HFFc6 (cell line): ENCODE results near the gene M1AP. TPM values are rescaled to one million over a fixed set of nuclear protein-coding genes. Genes with fewer than 3 reads are reported as not detected.

Experiments
- total RNA-seq, 6 experiments: library from RNA; stranded (reverse); fragmentation: NEBNext Ultra II Directional; extraction: Animal tissue kit (Norgen Biotek cat#: 25700); gene quantifications; 2 replicates in 1 of 6; 3 replicates in 5 of 6; pipeline ENCODE4 v1.2.3, GENCODE V29; 2021

Gene M1AP
- total RNA-seq, 6 experiments from 2014 or later = 0.14 to 0.38 (median 0.17) TPM; not detected in 1

Other genes with a start within 250 kb of the M1AP start
- 1 to 10 TPM in 5 of 6 experiments, under 1 TPM in 1; 0.53 to 2.3 (median 1.4) TPM for gene C2orf81, start 226.7 kb downstream of the M1AP start, total RNA-seq
- gene WDR54, start 226.6 kb downstream of the M1AP start, total RNA-seq = 10 to 100 TPM; 30.7 to 37.7 (median 33.4) TPM
- 10 to 100 TPM; 12.7 to 14.8 (median 13.6) TPM for gene RTKN, start 206.4 kb downstream of the M1AP start, total RNA-seq
- 10 to 100 TPM; 18.4 to 26.9 (median 21.4) TPM for gene INO80B, start 193.2 kb downstream of the M1AP start, total RNA-seq
- gene WBP1, start 189.9 kb downstream of the M1AP start, total RNA-seq = 10 to 100 TPM; 51.0 to 73.1 (median 56.7) TPM
- gene MOGS, start 182.9 kb downstream of the M1AP start, total RNA-seq = 10 to 100 TPM; 51.4 to 68.9 (median 62.5) TPM
- 100 to 1,000 TPM in 2 of 6 experiments, 10 to 100 TPM in 4; 74.5 to 120 (median 97.7) TPM for gene MRPL53, start 175.7 kb downstream of the M1AP start, total RNA-seq
- 10 to 100 TPM in 4 of 6 experiments, 1 to 10 TPM in 2; 8.5 to 11.1 (median 10.2) TPM for gene CCDC142, start 165.3 kb downstream of the M1AP start, total RNA-seq
- gene TTC31, start 165.2 kb downstream of the M1AP start, total RNA-seq = 10 to 100 TPM; 14.3 to 17.4 (median 16.7) TPM
- gene LBX2, start 148.7 kb downstream of the M1AP start, total RNA-seq = 1 to 10 TPM in 3 of 6 experiments, under 1 TPM in 3; 0.21 to 1.8 (median 1.2) TPM
- 10 to 100 TPM; 26.0 to 33.8 (median 29.3) TPM for gene PCGF1, start 140.6 kb downstream of the M1AP start, total RNA-seq
- gene TLX2, start 133.9 kb downstream of the M1AP start, total RNA-seq = under 1 TPM; 0.17 to 0.31 (median 0.21) TPM
- gene DQX1, start 122.1 kb downstream of the M1AP start, total RNA-seq = under 1 TPM in 2 of 6 experiments, not detected in 4; 0.14 to 0.40 TPM
- 100 to 1,000 TPM in 2 of 6 experiments, 10 to 100 TPM in 4; 81.0 to 119 (median 94.6) TPM for gene AUP1, start 118.6 kb downstream of the M1AP start, total RNA-seq
- gene HTRA2, start 118.4 kb downstream of the M1AP start, total RNA-seq = 10 to 100 TPM; 29.7 to 43.3 (median 33.6) TPM
- 10 to 100 TPM; 59.4 to 76.5 (median 64.1) TPM for gene LOXL3, start 94.4 kb downstream of the M1AP start, total RNA-seq
- gene DOK1, start 93.6 kb downstream of the M1AP start, total RNA-seq = 10 to 100 TPM; 17.3 to 38.4 (median 31.5) TPM
- gene SEMA4F, start 5.9 kb upstream of the M1AP start, total RNA-seq = 10 to 100 TPM; 12.5 to 16.5 (median 14.4) TPM
- 10 to 100 TPM; 26.2 to 51.3 (median 28.4) TPM for gene HK2, start 185.8 kb upstream of the M1AP start, total RNA-seq